ENCODE measurements around the gene ERCC3. TPM values are rescaled to one million over a fixed set of nuclear protein-coding genes. Genes with fewer than 3 reads are reported as not detected.
"Not testable (repeated sequence)": the region's sequence is repeated elsewhere in the genome, so short reads cannot be mapped to it uniquely, and the experiment has no call there.

The ERCC3 gene
- polyA plus RNA-seq, 1 experiment = 48.5 TPM

- CTCF ChIA-PET = interaction anchor here (1.0 kb wide), 1 partner anchor 14 kb away, joined by 3 read pairs; no protein-coding TSS in a partner anchor
- H3K4me3 ChIP-seq (ENCODE audit: low read depth, low read length) = no peak overlapping the region
- TF ChIP-seq, protein P1, sequence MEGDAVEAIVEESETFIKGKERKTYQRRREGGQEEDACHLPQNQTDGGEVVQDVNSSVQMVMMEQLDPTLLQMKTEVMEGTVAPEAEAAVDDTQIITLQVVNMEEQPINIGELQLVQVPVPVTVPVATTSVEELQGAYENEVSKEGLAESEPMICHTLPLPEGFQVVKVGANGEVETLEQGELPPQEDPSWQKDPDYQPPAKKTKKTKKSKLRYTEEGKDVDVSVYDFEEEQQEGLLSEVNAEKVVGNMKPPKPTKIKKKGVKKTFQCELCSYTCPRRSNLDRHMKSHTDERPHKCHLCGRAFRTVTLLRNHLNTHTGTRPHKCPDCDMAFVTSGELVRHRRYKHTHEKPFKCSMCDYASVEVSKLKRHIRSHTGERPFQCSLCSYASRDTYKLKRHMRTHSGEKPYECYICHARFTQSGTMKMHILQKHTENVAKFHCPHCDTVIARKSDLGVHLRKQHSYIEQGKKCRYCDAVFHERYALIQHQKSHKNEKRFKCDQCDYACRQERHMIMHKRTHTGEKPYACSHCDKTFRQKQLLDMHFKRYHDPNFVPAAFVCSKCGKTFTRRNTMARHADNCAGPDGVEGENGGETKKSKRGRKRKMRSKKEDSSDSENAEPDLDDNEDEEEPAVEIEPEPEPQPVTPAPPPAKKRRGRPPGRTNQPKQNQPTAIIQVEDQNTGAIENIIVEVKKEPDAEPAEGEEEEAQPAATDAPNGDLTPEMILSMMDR (IDR thresholded peaks at IDR 0.05; ENCODE audit: insufficient read depth, low read depth, low read length) = no peak
- POLR2A ChIA-PET = no interaction called here
- peaks cover 24% of the 10 kb centered on the region for H3K36me3 ChIP-seq (ENCODE audit: control insufficient read depth, insufficient read depth, low read length)
- H3K27me3 ChIP-seq (ENCODE audit: control insufficient read depth, insufficient read depth, low read length) = no peaks in the 10 kb centered on the region
- DNase-seq (ENCODE audit: low read depth) = no peak
Measured at GRCh38 chr2:127256381-127256780, 37.6 kb downstream of the ERCC3 start.

DNA sequence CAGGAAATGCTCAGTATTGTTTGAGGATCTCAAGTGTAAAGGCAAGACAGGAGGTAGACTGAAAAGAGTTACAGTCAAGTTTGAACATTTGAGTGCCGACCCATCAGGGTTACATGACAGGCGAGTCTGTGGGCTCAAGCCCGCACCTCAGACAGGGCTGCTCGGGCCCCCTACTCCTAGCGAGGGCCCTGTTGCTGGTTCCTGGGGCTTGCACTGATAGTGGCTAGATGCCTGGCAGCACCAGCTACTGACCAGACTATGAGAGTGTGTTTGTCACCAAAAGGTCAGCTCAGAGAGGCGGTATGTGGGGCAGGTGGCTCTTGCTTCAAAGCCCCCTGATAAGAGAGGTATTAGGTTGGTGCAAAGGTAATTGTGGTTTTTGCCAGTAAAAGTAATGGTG, 38.2 kb downstream of the ERCC3 start:
- ChIA-PET CTCF (interaction anchor here (1.0 kb wide), 1 partner anchor 15 kb away, joined by 3 read pairs; no protein-coding TSS in a partner anchor), POLR2A (no interaction called here)
- TF ChIP-seq, protein P1 (IDR thresholded peaks at IDR 0.05; ENCODE audit: insufficient read depth, low read depth, low read length) = no peak
- Histone ChIP-seq H3K36me3 (ENCODE audit: control insufficient read depth, insufficient read depth, low read length) (peaks cover 19% of the 10 kb centered on the region), H3K4me3 (ENCODE audit: low read depth, low read length) (no peak overlapping the region), H3K27me3 (ENCODE audit: control insufficient read depth, insufficient read depth, low read length) (no peaks in the 10 kb centered on the region)
- DNase-seq (ENCODE audit: low read depth) = no peak

DNA sequence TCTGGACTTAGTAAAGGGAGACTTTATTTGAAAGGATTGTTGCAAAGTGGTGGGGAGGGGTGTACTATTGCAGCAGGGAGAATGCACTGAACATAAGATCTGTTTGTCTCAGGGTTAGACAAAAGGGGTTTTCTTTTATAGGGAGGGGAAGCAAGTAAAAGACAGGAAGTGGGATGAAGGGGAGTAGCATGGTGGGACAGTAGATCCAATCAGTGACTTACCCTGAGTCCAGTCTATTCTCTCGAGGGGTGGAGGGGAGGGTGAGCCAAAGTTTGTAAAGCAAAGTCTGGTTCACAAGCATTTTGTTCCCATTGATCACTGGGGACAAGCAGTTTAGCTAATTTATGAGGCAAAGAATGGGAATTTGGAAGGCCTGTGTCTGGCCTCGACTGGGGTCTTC, 38.8 kb downstream of the ERCC3 start:
- Histone ChIP-seq H3K4me3 (ENCODE audit: low read depth, low read length) (no peak overlapping the region), H3K36me3 (ENCODE audit: control insufficient read depth, insufficient read depth, low read length) (peaks cover 17% of the 10 kb centered on the region), H3K27me3 (ENCODE audit: control insufficient read depth, insufficient read depth, low read length) (no peaks in the 10 kb centered on the region)
- DNase-seq (ENCODE audit: low read depth) = no peak
- ChIA-PET POLR2A (no interaction called here), CTCF (interaction anchor here (1.0 kb wide), 1 partner anchor 16 kb away, joined by 3 read pairs; no protein-coding TSS in a partner anchor)
- TF ChIP-seq, protein P1 (IDR thresholded peaks at IDR 0.05; ENCODE audit: insufficient read depth, low read depth, low read length) = no peak

GRCh38 chr2:127254386-127254981, 39.5 kb downstream of the ERCC3 start:
- Histone ChIP-seq H3K27me3 (ENCODE audit: control insufficient read depth, insufficient read depth, low read length) (no peaks in the 10 kb centered on the region), H3K36me3 (ENCODE audit: control insufficient read depth, insufficient read depth, low read length) (peaks cover 17% of the 10 kb centered on the region), H3K4me3 (ENCODE audit: low read depth, low read length) (no peak overlapping the region)
- POLR2A ChIA-PET = no interaction called here
- peak; percentile 9 for DNase-seq (ENCODE audit: low read depth)
- TF ChIP-seq, protein P1 (IDR thresholded peaks at IDR 0.05; ENCODE audit: insufficient read depth, low read depth, low read length) = no peak
- CTCF ChIA-PET = interaction anchor here (1.1 kb wide), 1 partner anchor 12 kb away, joined by 5 read pairs; no protein-coding TSS in a partner anchor

GRCh38 chr2:127241184-127241583, 52.8 kb downstream of the ERCC3 start:
- H3K36me3 ChIP-seq (ENCODE audit: control insufficient read depth, insufficient read depth, low read length); POLR2A ChIA-PET; DNase-seq (ENCODE audit: low read depth); H3K27me3 ChIP-seq (ENCODE audit: control insufficient read depth, insufficient read depth, low read length); H3K4me3 ChIP-seq (ENCODE audit: low read depth, low read length): not testable (repeated sequence)
- CTCF ChIA-PET = interaction anchor here (1.5 kb wide), 1 partner anchor 13 kb away, joined by 5 read pairs; no protein-coding TSS in a partner anchor

DNA sequence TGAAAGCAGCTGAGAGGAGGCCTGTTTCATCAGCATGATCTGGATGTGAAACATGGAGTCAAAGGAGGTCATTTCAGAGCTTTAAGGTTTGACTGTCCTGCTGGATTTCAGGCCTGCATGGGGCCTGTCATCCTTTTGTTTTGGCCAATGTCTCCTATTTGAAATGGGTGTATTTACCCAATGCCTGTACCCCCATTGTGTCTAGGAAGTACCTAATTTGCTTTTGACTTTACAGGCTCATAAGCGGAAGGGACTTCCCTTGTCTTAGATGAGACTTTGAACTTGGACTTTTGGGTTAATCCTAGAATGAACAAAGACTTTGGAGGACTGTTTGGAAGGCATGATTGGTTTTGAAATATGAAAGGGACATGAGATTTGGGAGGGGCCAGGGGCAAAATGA, 54.5 kb downstream of the ERCC3 start:
- H3K36me3 ChIP-seq (ENCODE audit: control insufficient read depth, insufficient read depth, low read length) = no peaks in the 10 kb centered on the region
- H3K4me3 ChIP-seq (ENCODE audit: low read depth, low read length) = no peak overlapping the region
- no peaks in the 10 kb centered on the region for H3K27me3 ChIP-seq (ENCODE audit: control insufficient read depth, insufficient read depth, low read length)
- POLR2A ChIA-PET = no interaction called here
- CTCF ChIA-PET = no interaction called here
- TF ChIP-seq, protein P1 (IDR thresholded peaks at IDR 0.05; ENCODE audit: insufficient read depth, low read depth, low read length) = no peak
- no peak for DNase-seq (ENCODE audit: low read depth)

- H3K27me3 ChIP-seq (ENCODE audit: control insufficient read depth, insufficient read depth, low read length); H3K36me3 ChIP-seq (ENCODE audit: control insufficient read depth, insufficient read depth, low read length); DNase-seq (ENCODE audit: low read depth); CTCF ChIA-PET; H3K4me3 ChIP-seq (ENCODE audit: low read depth, low read length); POLR2A ChIA-PET: not testable (repeated sequence)
Measured at GRCh38 chr2:127237768-127238167, 56.2 kb downstream of the ERCC3 start.
